Astrocyte of the cerebellum (primary cell): ENCODE results near the gene ARMC12.

Experiments
- DNase-seq: peaks from one replicate; pipeline ENCODE4 v3.0.0-alpha.2; 2011; ENCODE audit warnings: low read depth
- H3K4me3 ChIP-seq: 2 replicates; pipeline ENCODE4 v1.5.1; 2011; ENCODE audit warnings: mild to moderate bottlenecking, low read depth, low read length, moderate library complexity
- in situ Hi-C: cut with HindIII; loops from 2 replicates; pipeline ENCODE4 v1.10.0; 2017; ENCODE audit warnings: low sequenced_read_pairs
- TF ChIP-seq, protein P1 (sequence below): IDR thresholded peaks from 2 replicates; pipeline ENCODE4 v1.5.1; 2012; ENCODE audit warnings: low read length, low read depth, moderate library complexity, mild to moderate bottlenecking; ENCODE audit errors: missing control alignments

ARMC12 gene

GRCh38 chr6:35718911-35719381 lies 17.9 kb upstream of the ARMC12 start:
- in situ Hi-C loops: no loop called here
- no peak overlapping the region for H3K4me3 ChIP-seq
- TF ChIP-seq, protein P1, sequence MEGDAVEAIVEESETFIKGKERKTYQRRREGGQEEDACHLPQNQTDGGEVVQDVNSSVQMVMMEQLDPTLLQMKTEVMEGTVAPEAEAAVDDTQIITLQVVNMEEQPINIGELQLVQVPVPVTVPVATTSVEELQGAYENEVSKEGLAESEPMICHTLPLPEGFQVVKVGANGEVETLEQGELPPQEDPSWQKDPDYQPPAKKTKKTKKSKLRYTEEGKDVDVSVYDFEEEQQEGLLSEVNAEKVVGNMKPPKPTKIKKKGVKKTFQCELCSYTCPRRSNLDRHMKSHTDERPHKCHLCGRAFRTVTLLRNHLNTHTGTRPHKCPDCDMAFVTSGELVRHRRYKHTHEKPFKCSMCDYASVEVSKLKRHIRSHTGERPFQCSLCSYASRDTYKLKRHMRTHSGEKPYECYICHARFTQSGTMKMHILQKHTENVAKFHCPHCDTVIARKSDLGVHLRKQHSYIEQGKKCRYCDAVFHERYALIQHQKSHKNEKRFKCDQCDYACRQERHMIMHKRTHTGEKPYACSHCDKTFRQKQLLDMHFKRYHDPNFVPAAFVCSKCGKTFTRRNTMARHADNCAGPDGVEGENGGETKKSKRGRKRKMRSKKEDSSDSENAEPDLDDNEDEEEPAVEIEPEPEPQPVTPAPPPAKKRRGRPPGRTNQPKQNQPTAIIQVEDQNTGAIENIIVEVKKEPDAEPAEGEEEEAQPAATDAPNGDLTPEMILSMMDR: no peak
- no peak for DNase-seq

GRCh38 chr6:35719404-35719829 lies 17.4 kb upstream of the ARMC12 start:
- H3K4me3 ChIP-seq: no peak overlapping the region
- TF ChIP-seq, protein P1: no peak
- no peak for DNase-seq
- in situ Hi-C loops: no loop called here

- in situ Hi-C loops: no loop called here
- TF ChIP-seq, protein P1: no peak
Observed at GRCh38 chr6:35719830-35720733, 16.8 kb upstream of the ARMC12 start.

DNA sequence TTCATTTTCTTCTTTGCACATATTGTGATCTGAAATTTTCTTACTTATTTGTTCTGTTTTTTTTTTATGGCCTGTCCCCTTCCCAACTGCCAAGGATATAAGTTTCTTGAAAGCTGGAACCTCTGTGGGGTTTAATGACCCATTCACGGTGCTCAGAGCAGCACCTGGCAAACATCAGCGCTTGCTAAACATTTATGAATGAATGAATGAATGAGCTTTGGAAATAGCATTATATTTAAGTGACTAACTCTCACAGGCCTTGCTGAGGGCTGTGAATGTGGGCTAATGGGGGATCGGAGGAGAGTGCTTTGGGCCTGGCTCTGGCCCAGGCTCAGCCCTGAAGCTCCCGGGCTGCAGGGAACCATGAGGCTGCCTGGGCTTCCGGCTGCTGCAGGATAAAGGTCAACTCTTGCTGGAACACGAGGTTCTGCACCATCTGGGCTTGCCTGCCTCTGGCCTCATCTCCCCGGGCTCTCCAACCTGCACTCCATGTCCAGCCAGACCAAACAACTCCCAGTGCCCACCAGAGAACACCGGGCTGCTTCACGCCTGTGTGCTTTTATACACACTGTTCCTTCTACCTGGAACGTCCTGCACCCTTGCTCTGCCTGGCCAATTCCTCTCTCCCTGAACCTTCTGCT lies 14.6 kb upstream of the ARMC12 start:
- H3K4me3 ChIP-seq: no peak overlapping the region
- no peak for DNase-seq
- in situ Hi-C loops: no loop called here
- TF ChIP-seq, protein P1: no peak

More at GRCh38 chr6:35719830-35720733, 16.8 kb upstream of the ARMC12 start:
- no peak overlapping the region for H3K4me3 ChIP-seq
- no peak for DNase-seq

DNA sequence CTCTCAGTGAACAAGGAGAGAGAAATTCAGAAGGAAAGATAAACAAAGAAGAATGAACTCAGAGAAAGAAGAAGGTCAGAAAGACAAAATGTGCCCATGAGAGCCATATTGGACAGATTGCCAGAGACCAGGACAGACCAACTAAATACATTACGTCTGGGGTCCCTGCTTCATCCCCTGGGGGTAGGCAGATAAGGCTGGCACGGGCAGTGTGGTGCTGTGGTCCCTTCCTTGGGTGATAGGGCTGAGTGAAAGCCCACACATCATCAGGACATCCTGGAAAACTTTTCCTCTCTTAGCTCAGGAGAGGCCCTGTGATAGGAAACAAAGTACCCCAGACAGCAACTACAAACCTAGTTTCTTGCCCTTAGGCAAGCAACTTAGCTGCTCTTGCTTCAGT lies 13.2 kb upstream of the ARMC12 start:
- TF ChIP-seq, protein P1: no peak
- H3K4me3 ChIP-seq: no peak overlapping the region
- no peak for DNase-seq
- in situ Hi-C loops: no loop called here

GRCh38 chr6:35724059-35724458 lies 12.8 kb upstream of the ARMC12 start:
- TF ChIP-seq, protein P1: no peak
- in situ Hi-C loops: no loop called here
- no peak for DNase-seq
- no peak overlapping the region for H3K4me3 ChIP-seq
